MV-4-11 (cell line): Measurements from ENCODE around the gene PRDM16.

Experiments used
- DNase-seq: peaks from one replicate; lab custom pipeline; 2025; lab: John Stamatoyannopoulos, UW

PRDM16 gene

GRCh38 chr1:3244025-3244926 lies 175.3 kb downstream of the PRDM16 start:
- DNase-seq: no peak

GRCh38 chr1:3244927-3245315 lies 175.9 kb downstream of the PRDM16 start:
- peak; percentile 50 for DNase-seq

- no peak for DNase-seq
Observed at GRCh38 chr1:3245344-3245743, 176.3 kb downstream of the PRDM16 start.

GRCh38 chr1:3245768-3246167 lies 176.8 kb downstream of the PRDM16 start:
- peak; percentile 82 for DNase-seq

- DNase-seq: no peak
Observed at GRCh38 chr1:3246251-3246650, 177.2 kb downstream of the PRDM16 start.

GRCh38 chr1:3247521-3248121 lies 178.6 kb downstream of the PRDM16 start:
- DNase-seq: no peak

GRCh38 chr1:3248155-3249141 lies 179.4 kb downstream of the PRDM16 start:
- DNase-seq: no peak

- no peak for DNase-seq
Observed at GRCh38 chr1:3249231-3249630, 180.2 kb downstream of the PRDM16 start.

- no peak for DNase-seq
Observed at GRCh38 chr1:3249631-3250501, 180.9 kb downstream of the PRDM16 start.

- no peak for DNase-seq
Observed at GRCh38 chr1:3250624-3251023, 181.6 kb downstream of the PRDM16 start.

- peak; percentile 13 for DNase-seq
Observed at GRCh38 chr1:3251099-3251806, 182.2 kb downstream of the PRDM16 start.

GRCh38 chr1:3251807-3252428 lies 182.9 kb downstream of the PRDM16 start:
- no peak for DNase-seq

GRCh38 chr1:3255680-3256079 lies 186.7 kb downstream of the PRDM16 start:
- DNase-seq: no peak

GRCh38 chr1:3257788-3258187 lies 188.8 kb downstream of the PRDM16 start:
- DNase-seq: no peak

GRCh38 chr1:3258386-3259003 lies 189.5 kb downstream of the PRDM16 start:
- no peak for DNase-seq

GRCh38 chr1:3259020-3259419 lies 190.0 kb downstream of the PRDM16 start:
- DNase-seq: no peak

- DNase-seq: no peak
Observed at GRCh38 chr1:3261007-3261968, 192.3 kb downstream of the PRDM16 start.

- DNase-seq: no peak
Observed at GRCh38 chr1:3261969-3262579, 193.1 kb downstream of the PRDM16 start.
